Dedifferentiated amniotic fluid mesenchymal stem cell (primary cell): ENCODE data around the gene ADGRL1.
"Not testable (repeated sequence)": the region's sequence is repeated elsewhere in the genome, so short reads cannot be mapped to it uniquely, and the experiment has no call there.

Source experiments
- DNase-seq: peaks from one replicate; pipeline ENCODE4 v3.0.0-alpha.2; 2016; ENCODE audit errors: extremely low spot score

The ADGRL1 gene

DNA sequence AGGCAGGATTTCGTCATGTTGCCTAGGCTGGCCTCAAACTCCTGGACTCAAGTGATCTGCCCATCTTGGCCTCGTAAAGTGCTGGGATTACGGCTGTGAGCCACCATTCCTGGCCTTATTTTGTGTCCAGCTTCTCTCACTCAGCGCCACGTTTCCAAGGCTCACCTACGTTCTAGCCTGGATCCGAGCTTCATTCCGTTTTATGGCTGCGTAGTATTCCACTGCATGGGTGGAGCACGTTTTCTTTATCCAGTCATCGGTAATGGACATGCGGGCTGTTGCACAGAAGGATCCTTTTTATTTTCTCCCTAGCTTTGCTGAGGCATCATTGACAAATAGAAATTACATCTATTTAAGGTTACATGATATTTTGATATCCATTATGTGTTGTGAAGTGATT lies 16.6 kb downstream of the ADGRL1 start:
- DNase-seq, result no peak

- not testable (repeated sequence) for DNase-seq
Observed at GRCh38 chr19:14188086-14188485, 17.9 kb downstream of the ADGRL1 start.

DNA sequence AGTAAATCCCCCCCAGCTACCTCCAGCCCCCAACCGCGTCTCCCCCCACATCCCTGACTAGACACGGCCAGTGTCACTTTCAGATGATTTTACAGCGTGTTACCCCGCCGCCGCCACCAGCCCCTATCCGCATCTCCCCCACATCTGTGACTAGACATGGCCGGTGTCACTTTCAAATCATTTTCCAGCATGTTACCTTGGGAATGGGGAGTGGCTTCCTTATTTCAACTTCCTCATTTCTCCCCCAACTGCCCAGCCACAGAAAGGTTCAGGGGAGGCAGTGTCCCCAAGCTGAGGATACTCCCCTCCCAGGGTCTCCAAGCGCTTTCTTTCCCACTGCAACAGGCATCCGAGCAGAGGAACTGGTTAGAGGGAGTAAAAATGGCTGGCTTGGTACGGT lies 18.4 kb downstream of the ADGRL1 start:
- no peak for DNase-seq

DNA sequence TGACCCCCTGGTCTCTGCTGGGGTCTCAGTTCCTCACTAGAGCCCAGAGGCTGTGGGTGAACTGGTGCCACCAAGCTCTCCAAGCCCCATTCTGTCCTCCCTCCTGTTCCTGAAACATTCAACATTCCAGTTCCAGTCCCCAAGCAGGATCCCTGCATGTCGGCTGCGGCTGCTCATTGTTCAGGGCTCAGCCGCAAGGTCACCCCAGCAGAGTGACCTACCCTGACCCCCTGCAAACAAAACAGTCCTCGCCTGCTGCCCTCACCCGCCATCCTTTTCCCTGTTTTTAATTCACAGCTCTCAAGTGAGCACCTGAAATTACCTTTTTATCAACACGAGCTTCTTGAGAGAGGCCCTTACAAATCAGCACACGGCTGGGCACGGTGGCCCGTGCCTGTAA lies 19.3 kb downstream of the ADGRL1 start:
- not testable (repeated sequence) for DNase-seq

DNA sequence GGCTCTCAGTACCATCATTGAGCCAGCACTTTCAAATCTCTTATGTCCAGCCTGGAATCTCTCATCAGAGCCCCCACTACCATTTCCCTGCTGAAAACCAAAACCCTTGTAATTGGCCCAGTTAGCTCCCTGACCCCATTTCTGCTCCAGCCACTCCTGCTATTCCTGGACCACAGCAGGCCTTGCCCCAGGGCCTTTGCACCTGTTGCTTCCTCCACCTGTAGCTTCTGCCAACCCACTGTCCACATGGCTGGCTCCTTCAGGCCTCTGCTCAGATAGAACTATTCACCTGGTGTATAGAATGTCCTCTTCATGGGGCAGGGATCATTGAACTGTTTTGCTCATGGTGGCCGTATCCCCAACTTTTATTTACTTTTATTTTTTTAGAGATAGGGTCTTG lies 20.3 kb downstream of the ADGRL1 start:
- not testable (repeated sequence) for DNase-seq

- DNase-seq, result no peak
Observed at GRCh38 chr19:14185158-14185557, 20.8 kb downstream of the ADGRL1 start.

DNA sequence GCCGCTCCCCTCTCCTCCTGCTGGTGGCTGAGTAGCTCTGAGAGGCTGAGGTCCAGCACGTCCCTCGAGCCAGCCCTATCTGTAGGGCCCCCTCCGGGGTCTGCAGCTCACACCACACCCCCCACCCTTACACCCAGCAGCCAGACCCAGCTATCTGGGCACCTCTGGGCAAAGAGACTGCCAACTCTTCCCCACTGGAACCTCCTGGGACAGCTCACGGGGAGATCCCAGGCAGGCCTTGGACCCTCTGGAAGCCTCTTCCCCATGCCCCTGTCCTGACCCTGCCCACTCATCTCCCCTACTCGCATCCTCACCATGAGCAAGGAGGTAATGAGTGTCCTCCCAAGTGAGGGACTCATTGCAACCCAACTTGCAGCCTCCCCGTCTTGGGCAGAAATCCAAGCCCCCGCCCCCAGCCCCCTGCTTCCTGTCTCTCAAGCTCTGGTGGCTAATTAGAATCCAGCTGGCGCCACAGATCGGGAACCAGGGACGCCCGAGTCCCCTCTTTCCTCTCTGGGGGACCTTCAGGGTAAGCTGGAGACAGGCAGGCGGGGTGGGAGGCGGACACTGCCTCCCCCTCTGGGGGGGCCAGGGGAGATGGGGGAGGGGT lies 22.1 kb downstream of the ADGRL1 start:
- no peak for DNase-seq

GRCh38 chr19:14182476-14182875 lies 23.5 kb downstream of the ADGRL1 start:
- DNase-seq, result no peak

DNA sequence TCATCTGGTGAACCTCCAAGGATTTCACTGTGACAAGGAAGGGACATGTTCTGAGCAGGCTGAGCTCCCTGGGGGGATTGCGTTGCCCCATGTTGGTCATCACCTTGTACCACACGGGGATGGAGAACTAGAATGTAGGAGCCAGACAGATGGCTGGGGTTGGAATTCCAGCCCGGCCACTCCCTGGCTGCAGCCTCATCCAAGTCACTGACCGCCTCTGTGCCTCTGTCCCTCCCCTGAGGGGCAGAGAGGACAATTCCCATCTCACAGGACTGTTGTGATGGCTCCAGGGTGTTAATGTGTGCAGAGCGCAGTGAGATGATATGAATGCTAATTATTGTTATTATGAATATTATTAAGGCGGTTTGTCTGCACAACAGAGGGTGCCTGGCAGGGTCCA lies 24.1 kb downstream of the ADGRL1 start:
- DNase-seq, result no peak

DNA sequence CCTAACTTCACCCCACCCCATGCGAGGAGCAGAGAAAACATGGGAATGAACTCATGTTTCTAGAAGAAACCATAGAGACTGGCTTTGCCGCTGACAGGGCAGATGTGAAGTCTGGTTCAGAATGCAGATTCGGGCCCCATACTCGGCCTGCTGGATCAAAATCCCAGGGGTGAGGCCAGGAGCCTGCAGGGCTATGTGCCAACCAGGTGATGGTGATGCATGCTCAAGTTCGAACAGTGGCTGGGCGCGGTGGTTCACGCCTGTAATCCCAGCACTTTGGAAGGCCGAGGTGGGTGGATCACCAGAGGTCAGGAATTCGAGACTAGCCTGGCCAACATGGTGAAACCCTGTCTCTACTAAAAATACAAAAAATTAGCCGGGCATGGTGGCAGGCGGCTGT lies 24.8 kb downstream of the ADGRL1 start:
- DNase-seq, result not testable (repeated sequence)

DNA sequence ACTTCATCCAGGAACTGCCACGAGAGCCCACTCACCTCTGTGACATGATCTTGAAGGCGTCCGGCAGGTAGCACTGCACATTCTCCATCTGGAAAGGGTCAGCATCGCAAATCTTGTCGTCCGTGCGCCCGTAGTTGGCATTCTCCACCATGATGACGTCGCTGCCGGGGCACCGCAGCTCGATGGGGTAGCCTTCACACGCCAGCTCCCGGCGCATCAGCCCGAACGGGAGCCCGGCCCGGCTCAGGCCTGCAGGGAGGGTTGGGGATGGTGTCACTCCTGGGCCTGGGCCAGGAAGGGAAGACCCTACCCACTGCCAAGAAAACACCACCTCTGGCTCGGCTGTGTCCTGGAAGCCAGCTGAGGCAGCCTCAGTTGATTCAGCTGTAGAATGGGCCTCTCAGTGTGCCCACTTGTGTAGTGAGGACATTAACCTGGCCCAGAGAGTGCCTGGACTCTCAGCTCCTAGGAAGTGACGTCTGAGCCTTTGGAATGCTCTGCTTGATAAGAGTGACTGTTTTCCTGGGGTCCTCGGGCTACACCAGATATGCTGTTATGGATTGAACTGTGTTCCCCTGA lies 28.4 kb downstream of the ADGRL1 start:
- no peak for DNase-seq

DNA sequence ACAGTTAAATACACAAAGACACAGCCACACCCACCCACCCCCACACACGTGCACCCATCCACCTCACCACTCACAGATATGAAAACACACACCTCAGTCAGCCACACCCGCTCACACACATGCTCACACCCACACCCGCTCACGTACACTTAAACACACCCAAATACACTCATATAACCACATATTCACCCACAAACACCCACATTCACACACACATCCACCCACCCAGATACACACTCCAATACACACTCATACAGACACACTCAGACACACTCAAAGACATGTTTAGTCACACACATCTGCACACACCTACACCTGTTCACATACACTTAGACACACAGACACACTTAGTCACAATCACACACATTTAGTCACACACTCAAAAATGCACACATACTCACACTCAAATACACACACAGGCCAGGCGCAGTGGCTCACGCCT lies 30.6 kb downstream of the ADGRL1 start:
- DNase-seq, result no peak

- DNase-seq, result no peak
Observed at GRCh38 chr19:14174883-14175282, 31.1 kb downstream of the ADGRL1 start.

- no peak for DNase-seq
Observed at GRCh38 chr19:14168993-14169392, 37.0 kb downstream of the ADGRL1 start.

GRCh38 chr19:14168259-14168972 lies 37.6 kb downstream of the ADGRL1 start:
- DNase-seq, result no peak

DNA sequence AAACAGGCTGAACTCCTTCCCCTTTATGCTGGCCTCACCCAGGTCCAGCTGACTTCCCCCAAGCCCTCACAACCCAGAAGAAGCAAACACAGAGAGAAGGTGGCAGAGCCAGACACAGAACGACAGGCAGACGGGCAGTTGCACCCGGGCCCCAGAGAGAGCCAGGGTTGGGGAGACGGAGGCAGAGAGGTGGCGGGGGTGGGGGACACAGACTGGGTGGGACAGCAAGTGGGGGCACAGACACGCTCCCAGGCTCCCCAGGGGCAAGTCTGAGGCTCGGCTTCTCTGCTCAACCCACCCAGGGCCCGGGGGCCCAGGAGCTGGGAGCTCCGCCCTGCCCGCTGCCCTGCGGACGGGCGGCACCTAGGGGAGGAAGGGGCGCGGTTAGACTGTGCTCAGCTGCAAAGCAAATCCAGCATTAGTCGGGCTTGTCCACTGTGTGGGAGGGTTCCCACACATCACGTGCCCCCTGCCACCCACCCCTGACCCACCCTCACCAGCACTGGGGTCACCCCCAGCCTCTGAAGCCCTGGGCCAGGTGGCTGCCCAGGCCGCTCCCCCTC lies 38.3 kb downstream of the ADGRL1 start:
- DNase-seq, result no peak

DNA sequence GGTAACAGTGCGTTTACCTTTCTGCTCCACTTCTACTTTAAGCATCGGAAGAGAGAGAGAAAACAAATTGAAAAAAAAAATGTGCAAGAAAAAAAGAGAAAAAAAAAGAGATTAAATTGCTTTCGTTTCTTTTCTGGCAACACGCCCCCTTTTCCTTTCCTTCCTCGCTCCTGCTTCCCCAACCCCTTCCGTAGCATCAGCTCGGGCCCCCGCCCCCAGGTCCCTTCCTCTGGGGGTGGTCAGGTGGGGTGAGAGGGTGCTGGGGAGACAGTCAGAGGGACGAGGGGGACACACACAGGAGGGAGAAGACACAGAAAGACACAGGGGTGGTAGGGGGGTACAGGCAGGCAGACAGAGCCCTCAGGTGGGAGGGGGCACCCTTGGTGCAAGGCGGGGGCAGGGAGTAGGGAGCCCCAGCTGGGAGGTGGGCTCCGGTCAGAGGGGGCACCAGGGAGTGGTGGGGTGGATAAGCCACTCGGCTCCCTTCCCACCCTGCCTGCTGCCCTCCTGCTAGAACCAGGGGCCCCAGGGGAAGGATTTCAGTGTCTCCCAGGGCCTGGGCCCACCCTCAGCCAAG lies 38.9 kb downstream of the ADGRL1 start:
- DNase-seq, result no peak

- DNase-seq, result no peak
Observed at GRCh38 chr19:14165990-14166830, 39.8 kb downstream of the ADGRL1 start.

DNA sequence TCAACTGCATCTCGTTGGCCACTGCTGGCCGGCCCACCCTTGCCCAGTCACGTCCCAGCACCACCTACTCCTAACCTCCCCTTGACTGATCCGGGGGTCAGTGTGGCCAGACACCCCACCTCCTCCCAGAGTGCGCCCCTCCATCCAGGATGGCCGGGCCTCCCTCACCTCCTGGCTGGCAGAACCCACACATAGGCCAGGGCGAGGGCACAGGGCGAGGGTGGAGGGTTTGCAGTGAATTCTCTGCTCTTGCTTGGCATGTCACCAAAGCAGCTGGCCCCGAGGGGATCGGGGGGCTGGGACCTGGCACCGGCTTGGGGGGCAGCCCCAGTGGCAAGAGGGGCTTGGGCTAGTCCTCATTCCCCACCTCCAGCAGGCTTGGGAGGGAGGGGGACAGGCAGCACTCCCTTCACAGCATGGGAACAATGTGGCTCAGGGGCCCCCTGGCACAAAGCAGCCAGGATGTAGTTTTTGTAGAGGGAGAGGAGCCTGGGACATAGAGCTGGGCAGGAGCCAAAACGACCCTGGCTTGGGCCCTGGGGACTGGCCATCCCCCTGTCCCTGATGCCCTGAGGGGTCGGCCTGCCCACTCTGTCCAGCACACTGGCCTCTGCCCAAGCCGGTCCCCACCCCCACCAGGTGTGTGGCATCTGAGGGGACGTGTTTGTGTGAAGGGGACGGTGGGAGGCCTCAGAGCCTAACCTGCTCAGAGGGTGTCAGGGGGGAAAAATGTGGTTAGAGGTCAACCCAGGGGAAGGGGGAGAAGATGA lies 41.1 kb downstream of the ADGRL1 start:
- DNase-seq, result no peak

GRCh38 chr19:14164082-14164481 lies 41.9 kb downstream of the ADGRL1 start:
- no peak for DNase-seq

- DNase-seq, result no peak
Observed at GRCh38 chr19:14162871-14163297, 43.1 kb downstream of the ADGRL1 start.
